Erythroblast (primary cell): ENCODE data around the gene SPDYE18.
"Not testable (repeated sequence)": the region's sequence is repeated elsewhere in the genome, so short reads cannot be mapped to it uniquely, and the experiment has no call there.

Experiments
- GATA1 ChIP-seq: IDR thresholded peaks from 2 replicates; pipeline ENCODE4 v1.6.1; 2011; ENCODE audit warnings: low read depth, mild to moderate bottlenecking, control low read depth, low read length, moderate library complexity
- POLR2A ChIP-seq: IDR thresholded peaks from 2 replicates; pipeline ENCODE4 v1.6.1; 2011; ENCODE audit warnings: mild to moderate bottlenecking, low read length

DNA sequence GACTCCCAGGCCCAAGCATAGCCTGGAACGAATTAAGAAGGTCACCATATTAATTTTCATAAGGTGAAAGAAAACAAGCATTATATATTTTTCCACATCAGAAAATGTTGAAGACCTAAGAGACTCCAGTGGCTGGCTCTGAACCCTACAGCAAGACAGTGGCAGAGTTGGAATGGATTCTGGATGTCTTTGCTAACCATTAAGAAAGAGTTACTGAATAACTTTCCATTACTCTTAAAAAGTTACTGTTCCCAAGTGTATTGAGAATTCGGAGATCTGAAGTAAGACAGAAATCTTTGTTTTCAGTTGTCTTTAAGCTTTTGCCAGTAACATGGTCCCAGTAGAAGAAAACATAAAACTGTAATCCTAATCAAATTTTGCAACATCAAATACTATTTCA, 29.9 kb upstream of the SPDYE18 start:
- TF ChIP-seq POLR2A, GATA1: not testable (repeated sequence)
